B cell (primary cell): ENCODE data around the gene ARHGAP26.

Source experiments
- EZH2 ChIP-seq: IDR thresholded peaks from 2 replicates; pipeline ENCODE4 v1.6.1; 2012; ENCODE audit warnings: borderline replicate concordance, low read depth, mild to moderate bottlenecking, moderate library complexity, low read length; ENCODE audit not compliant: insufficient read depth, poor library complexity, severe bottlenecking
- TF ChIP-seq, protein P1 (sequence below): fragments of 200-600 bp; IDR thresholded peaks from one replicate; pipeline ENCODE4 v1.8.0; 2022; ENCODE audit warnings: antibody characterized with exemption, mild to moderate bottlenecking

DNA sequence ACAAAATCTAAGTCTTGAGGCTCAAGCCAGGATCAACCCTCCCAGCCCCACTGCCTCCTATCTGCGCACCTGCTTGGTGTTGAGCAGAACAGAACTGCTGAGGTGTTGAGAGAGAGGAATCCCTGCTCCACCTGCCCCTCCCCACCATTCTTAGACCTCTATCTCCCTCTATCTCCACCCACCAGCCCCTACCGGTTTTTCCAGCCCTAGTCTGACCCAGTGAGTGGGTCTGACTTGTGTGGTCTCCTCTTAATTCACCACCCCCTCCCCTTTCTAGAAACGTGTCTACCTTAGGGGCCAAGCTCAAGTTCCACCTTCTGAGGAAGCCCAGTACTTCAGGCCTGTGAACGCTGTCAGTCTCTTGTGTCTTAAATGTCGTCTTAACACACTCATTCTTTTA lies 93.7 kb downstream of the ARHGAP26 start:
- TF ChIP-seq, protein P1, sequence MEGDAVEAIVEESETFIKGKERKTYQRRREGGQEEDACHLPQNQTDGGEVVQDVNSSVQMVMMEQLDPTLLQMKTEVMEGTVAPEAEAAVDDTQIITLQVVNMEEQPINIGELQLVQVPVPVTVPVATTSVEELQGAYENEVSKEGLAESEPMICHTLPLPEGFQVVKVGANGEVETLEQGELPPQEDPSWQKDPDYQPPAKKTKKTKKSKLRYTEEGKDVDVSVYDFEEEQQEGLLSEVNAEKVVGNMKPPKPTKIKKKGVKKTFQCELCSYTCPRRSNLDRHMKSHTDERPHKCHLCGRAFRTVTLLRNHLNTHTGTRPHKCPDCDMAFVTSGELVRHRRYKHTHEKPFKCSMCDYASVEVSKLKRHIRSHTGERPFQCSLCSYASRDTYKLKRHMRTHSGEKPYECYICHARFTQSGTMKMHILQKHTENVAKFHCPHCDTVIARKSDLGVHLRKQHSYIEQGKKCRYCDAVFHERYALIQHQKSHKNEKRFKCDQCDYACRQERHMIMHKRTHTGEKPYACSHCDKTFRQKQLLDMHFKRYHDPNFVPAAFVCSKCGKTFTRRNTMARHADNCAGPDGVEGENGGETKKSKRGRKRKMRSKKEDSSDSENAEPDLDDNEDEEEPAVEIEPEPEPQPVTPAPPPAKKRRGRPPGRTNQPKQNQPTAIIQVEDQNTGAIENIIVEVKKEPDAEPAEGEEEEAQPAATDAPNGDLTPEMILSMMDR: no peak
- TF ChIP-seq EZH2: no peak
